Measurements from ENCODE around the gene FAM222B.
"Not testable (repeated sequence)": the region's sequence is repeated elsewhere in the genome, so short reads cannot be mapped to it uniquely, and the experiment has no call there.

GRCh38 chr17:28794846-28795441 is 47.6 kb downstream of the FAM222B start:
- TF ChIP-seq CTCF (IDR thresholded peaks at IDR 0.05); EZH2 (IDR thresholded peaks at IDR 0.05; ENCODE audit: borderline replicate concordance, insufficient read depth, low read depth, low read length, poor library complexity, severe bottlenecking): not testable (repeated sequence)
